ENCODE results near the gene SULT1C3.

DNA sequence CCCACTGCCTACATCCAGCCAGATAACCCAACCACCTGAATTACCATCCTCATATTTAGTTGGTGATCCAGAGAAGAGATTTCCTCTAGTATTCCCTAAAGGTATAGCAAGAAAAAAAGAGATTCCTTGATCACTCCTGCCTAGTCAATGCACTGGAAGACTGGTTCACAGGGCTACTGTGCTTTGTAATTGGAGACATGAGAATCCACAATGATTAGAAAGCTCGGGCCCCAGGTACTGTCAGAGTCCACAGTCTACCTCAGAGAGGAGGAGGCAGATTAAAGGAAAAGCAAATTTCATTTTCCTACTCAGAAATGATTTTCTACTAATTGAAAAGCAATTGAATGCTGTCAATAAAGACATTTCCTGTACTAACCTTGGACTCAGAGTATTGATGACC lies 22.3 kb downstream of the SULT1C3 start:
- no peak for TF ChIP-seq JUN (IDR thresholded peaks at IDR 0.05)
- no peak for TF ChIP-seq BHLHE40 (IDR thresholded peaks at IDR 0.05; ENCODE audit: low read depth, low read length)
- TF ChIP-seq KDM1A (IDR thresholded peaks at IDR 0.05; ENCODE audit: low read depth): no peak
- TF ChIP-seq SMC3 (IDR thresholded peaks at IDR 0.05): no peak
- TF ChIP-seq POLR2A (IDR thresholded peaks at IDR 0.05; ENCODE audit: low read length): no peak
- TF ChIP-seq CBX2 (IDR thresholded peaks at IDR 0.05; ENCODE audit: borderline replicate concordance, low read depth): no peak
- no peak for TF ChIP-seq RAD21 (conservative IDR thresholded peaks at IDR 0.05 in 1 of 2, IDR thresholded peaks at IDR 0.05 in 1 of 2)
- TF ChIP-seq, protein P1, sequence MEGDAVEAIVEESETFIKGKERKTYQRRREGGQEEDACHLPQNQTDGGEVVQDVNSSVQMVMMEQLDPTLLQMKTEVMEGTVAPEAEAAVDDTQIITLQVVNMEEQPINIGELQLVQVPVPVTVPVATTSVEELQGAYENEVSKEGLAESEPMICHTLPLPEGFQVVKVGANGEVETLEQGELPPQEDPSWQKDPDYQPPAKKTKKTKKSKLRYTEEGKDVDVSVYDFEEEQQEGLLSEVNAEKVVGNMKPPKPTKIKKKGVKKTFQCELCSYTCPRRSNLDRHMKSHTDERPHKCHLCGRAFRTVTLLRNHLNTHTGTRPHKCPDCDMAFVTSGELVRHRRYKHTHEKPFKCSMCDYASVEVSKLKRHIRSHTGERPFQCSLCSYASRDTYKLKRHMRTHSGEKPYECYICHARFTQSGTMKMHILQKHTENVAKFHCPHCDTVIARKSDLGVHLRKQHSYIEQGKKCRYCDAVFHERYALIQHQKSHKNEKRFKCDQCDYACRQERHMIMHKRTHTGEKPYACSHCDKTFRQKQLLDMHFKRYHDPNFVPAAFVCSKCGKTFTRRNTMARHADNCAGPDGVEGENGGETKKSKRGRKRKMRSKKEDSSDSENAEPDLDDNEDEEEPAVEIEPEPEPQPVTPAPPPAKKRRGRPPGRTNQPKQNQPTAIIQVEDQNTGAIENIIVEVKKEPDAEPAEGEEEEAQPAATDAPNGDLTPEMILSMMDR (IDR thresholded peaks at IDR 0.05): no peak
- TF ChIP-seq MAFK (IDR thresholded peaks at IDR 0.05; ENCODE audit: partially characterized antibody): no peak

All from A549 (cell line).